HG03521 (cell line): ENCODE data around the gene FBL.
"Not testable (repeated sequence)": the region's sequence is repeated elsewhere in the genome, so short reads cannot be mapped to it uniquely, and the experiment has no call there.

ENCODE experiments used
- ATAC-seq: cut with Tn5 transposase; IDR thresholded peaks from one replicate; pipeline ENCODE4 v1.9.1; 2021; ENCODE audit warnings: mild to moderate bottlenecking, moderate library complexity; ENCODE audit not compliant: unreplicated experiment

The FBL gene

DNA sequence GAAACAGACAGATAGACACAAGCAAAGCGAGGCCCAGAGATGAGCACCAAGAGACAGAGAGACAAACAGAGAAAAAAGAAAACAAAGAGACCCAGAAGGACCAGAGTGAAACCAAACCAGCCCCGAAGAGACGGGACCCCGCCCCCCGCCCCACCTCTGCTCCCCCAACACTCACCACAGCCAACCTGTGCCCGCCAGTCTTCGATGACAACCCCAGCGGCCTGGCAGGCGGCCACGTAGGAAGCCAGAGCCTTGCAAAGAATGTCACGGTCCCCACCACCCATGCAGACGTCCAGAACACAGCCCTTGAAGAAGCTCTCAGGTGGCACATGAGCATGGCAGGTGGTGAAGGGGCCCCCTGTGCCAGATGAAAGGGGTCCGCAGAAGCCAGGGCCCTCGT lies 31.3 kb upstream of the FBL start:
- ATAC-seq, result not testable (repeated sequence)

DNA sequence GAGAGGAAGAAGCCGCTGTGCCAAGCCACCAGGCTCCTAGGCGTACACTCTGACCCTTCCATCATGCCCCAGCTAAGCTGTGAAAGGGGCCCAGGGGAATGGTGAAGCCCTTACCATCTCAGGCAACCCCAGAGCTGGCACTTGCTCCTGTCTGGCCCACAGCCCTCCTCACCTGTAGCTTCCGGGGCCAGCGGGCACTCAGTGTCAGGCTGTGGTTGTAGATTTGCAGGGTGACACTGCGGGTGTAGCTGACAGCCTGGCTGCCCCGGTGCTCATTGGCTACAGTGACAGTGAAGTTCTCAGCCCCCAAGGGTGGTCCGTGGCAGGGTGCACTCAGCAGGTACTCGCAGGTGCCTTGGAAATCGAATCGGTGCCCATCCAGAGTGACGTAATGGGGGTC lies 30.3 kb upstream of the FBL start:
- not testable (repeated sequence) for ATAC-seq

DNA sequence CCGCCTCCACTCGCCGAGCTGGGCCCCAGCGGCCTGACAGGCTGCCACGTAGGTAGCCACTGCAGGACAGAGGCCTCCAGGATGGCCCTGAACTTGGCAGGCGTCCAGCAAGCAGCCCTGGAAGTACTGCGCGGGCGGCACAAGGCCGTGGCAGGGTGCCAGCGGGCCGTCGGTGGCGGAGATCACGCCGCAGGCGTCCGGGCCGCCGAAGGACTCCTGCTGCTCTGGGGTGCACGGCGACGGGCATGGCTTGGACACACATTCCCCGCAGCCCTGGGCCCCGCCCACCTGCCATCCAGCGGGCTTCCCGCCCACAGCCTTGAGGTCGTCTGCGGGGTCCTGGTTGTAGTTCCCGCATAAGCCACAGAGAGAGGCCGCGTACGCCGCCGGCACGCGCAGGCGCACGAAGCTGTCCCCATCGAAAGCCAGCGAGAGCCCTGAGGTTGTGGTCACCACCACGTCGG lies 29.3 kb upstream of the FBL start:
- ATAC-seq, result not testable (repeated sequence)

DNA sequence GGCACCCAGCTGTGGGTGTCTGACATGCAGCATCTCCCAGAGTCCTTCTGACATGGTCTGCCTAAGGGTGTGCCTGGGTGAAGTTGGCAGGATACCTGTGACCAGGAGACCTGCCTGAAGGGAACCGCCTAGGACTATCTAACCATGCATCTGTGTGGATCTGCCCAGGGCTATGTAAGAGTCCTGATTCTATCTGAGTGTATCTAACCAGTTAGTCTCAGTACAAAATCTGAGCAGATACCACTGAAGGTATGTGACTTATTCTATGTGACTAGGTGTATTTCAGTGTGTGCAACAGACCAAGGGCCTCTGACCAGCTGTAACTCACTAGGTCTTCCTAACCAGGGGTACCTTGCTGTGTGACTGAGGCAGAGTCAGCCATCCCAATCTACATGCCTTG lies 28.2 kb upstream of the FBL start:
- no peak for ATAC-seq

DNA sequence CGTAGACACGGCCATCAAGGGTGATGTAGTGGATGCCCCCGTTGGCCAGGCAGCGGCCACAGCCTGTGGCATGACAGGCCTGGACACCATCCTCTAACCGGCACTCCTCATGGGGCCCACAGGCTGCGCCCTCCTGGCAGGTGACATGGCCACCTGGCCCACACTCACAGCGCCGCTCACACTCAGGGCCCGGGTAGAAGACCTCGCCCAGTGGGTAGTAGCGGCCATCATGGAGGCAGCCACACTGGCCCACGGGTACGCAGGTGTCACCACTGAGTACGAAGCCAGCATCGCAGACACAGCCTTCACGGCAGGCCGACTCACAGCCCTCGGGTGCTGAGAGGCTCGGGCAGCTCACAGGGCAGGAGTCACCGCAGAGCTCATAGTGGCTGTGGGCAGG lies 27.2 kb upstream of the FBL start:
- no peak for ATAC-seq

DNA sequence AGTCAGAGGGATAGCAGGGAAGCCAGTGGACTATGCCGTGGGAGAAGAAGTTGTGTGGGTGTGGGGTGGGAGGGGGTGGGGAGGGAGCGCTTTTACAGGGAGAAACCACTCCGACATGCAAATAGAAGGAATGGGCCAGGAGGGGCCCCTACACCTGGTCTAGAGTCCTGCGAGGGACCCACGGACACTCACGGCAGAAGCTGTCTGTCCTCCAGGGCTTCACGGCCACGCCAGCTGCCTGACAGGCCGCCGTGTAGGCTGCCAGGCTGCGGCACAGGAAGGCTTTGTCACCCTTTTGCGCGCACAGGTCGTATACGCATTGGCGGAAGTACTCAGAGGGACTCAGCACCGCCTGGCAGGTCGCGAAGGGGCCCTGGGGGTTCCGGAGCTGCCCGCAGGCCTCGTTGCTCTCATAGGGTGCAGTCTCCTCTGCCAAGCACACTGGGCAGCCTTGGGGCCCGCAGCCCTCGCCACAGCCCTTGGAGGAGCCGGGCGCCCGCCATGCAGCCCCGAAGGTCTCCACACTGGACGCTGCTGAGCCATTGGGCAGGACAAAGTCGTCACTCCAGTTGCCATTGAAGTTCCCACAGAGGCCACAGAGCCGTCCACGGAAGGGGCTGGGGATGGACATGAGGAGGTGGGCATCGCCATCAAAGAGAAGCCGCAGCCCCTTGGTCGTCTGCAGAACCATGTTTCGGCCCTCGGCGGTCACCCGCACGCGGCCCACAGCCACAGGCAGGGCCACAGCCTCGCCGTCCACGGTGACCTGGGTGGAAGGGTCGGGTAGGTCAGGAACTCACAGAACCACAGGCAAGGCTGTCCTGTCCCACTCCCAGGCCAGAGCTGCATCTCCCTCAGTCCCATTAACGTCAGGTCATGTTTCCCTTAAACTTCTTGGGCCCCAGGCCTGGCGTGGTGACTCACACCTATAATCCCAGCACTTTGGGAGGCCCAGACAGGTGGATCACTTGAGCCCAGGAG lies 26.0 kb upstream of the FBL start:
- ATAC-seq, result no peak

DNA sequence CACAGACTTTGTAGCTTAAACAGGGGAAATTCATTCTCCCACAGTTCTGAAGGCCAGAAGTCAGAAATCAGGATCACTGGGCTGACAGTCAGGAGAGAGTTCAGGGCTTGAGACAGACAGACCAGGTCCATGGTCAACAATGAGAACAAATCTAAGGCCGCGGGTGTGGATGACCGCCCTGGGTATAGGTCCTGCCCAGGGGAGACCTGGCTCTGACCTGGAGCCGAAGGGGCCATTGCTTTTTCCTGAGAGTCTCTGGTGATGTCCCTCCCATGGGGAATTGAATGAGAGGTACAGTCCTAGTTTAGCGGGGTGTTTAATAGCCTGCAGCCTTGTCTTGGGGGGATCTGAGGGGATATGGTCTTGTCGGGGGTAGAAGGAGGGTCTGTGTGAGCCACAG lies 25.2 kb upstream of the FBL start:
- no peak for ATAC-seq

DNA sequence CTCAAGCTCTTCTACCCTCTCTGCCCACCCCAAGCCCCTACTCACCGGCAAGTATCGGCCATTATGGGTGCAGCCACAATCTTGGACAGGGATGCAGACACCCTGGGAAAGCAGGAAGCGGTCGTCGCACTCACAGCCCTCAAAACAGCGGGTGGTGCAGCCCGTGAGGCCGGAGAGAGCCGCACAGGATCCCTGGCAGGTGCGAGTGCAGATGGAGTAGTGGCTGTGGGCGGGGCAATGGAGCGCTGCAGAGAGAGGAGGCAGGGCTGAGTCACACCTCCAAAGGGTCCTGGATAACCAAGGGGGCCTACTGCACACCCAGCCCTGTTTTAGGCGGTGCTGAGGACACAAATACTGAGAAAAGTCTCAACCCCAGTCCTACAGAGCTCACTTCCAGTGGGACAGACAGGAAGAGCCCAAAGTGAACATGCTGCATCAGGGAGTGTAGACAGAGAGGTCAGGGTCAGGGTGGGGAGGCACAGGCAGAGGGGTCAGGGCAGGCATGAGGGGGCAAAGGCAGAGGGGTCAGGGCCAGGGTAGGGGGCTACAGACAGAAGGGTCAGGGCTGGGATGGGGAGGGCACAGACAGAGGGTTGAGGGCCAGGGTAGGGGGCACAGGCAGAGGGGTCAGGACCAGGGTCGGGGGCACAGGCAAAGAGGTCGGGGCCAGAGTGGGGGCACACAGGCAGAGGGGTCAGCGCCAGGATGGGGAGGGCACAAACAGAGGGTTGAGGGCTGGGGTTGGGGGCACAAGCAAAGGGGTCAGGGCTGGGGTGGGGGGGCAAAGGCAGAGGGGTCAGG lies 24.2 kb upstream of the FBL start:
- no peak for ATAC-seq

DNA sequence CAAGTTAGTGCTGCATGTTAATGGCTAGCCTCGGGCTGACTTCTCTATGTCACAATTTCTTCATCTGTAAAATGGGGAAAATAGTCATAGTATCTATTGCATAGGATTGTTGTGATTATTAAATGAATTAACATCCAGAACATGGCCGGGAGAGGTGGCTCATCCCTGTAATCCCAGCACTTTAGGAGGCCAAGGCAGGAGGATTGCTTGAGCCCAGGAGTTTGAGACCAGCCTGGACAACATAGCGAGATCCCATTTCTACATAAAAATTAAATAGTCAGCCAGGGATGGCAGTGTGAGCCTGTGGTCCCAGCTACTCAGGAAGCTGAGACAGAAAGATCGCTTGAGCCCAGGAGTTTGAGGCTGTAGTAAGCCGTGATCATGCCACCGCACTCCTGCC lies 21.8 kb upstream of the FBL start:
- no peak for ATAC-seq

DNA sequence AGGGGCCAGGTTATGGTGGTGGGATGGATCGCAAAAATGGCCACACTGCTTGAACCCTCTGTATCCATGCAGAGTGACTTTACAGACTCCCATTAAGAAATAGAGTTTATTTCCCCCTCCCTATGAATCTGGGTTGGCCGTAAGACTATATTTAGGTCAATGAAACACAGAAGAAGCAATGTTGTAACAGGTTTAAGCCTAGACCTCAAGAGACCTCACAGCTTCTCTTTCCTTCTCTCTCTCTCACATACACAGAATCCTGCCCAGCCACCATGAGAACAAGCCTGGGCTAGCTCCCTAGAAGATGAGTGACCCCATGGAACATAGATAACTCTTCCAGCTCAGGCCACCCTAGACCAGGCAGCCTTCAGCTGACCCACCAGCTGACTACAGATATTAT lies 21.0 kb upstream of the FBL start:
- ATAC-seq, result no peak

DNA sequence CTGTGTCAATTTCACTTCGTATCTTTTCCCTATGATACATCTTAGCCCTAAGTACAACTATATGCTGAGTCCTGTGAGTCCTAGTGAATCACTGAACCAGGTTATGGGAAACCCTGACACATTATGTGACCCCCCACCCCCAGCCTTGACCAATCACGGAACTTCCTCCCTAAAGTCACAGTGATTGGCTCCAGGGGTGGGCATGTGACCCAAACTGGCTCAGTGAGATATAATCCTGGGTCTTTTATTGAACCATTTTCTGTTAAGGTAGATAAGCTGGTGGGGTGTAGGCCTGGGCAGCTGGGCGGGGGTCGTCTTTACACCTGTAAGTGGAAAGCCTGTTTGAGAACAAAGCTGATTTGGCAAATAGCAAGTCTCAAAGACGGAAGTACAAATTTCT lies 19.8 kb upstream of the FBL start:
- no peak for ATAC-seq

DNA sequence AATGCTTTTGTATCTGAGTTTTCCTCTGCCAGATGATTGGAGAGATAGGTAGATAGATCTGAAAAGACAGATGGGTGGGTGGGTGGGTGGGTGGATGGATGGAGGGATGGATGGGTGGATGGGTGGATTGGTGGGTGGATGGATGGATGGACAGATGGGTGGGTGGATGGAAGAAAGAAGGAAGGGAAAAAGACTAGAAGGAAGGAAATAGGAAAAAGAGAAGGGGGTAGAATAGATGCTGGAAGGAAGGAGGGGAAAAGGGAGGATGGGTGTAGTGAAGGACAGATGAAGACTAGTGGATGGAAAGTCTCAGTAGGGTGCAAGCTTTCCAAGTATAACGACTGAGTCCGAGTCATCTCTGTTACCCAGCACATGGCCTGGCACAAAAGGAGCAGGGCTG lies 19.0 kb upstream of the FBL start:
- ATAC-seq, result no peak

DNA sequence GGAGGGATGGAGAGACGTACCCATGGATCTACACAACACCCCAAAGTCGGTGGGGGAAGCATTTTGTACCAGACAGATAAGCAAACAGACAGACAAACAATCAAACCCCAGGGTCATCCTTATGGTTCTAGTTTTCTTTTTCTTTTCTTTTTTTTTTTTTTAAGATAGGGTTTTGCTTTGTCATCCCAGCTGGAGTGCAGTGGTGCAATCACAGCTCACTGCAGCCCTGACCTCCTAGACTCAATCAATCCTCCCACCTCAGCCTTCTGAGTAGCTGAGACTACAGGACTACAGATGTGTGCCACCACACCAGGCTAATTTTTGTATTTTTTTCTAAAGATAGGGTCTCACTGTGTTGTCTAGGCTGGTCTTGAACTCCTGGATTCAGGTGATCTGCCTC lies 17.9 kb upstream of the FBL start:
- ATAC-seq, result no peak

DNA sequence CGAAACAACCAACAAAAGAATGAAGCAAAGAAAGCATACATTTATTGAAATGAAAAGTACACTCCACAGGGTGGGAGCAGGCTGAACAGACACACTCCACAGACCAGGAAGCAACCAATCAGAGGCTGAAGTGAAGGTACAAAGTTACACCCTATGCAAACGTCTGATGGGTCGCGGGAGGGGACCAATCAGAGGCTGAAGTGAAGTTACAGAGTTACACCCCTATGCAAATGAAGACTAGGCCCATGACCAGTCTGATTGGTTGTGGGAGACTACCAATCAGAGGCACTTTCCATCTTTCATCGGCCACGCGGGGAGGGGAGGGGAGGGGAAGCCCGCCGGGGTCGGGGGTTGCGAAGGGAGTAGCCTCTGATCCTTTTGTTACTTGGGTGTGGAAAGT lies 12.4 kb upstream of the FBL start:
- ATAC-seq, result no peak

DNA sequence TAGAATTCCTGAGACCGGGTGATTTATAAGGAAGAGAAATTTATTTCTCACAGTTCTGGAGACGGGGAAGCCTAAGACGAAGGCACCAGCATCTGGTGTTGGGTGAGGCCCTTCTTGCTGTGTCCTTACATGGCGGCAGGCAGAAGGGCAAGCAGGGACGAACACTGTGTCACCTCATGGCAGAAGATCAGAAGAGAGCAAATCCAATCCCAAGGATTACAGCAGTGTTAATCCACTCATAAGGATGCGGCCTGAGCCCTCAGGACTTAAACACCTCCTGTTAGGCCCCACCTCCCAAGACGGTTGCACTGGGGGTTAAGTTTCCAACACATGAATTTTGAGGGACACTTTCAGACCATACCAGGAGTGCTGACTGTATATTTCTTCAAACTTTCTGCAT lies 6.7 kb upstream of the FBL start:
- no peak for ATAC-seq

DNA sequence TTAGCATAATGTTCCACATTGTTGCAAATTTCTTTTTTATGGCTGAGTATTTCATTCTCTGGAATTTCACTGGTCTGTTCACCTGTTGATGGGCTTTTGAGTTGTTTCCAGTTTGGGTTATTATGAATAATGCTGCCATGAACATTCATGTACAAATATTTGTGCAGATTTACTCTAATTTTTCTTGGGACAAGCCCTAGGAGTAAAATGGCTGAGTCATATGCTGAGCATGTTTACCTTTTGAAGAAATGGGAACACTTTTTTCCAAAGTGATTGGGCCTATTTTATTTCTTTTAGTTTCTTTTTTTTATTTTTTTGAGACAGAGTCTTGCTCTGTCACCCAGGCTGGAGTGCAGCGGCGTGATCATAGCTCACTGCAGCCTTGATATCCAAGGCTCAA lies 4.7 kb upstream of the FBL start:
- no peak for ATAC-seq

DNA sequence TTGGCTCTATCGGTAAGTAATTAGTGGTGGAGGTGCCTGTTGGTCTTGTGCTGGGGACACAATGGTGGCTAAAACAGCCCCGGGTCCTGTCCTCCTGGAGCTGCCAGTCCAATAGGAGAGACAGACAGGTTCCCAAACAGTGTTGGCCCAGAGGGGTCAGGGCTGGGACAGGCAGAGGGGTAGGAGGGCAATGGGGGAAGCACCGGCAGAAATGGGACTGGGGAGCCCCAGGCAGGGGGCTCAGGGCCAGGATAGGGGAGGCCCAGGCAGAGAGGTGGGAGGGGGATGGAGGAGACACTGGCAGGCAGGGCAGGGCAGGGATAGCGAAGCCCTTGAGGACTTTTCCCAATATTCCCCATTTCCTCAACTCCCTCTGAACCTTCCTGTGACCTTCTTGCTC lies 2.2 kb upstream of the FBL start:
- ATAC-seq, result no peak

DNA sequence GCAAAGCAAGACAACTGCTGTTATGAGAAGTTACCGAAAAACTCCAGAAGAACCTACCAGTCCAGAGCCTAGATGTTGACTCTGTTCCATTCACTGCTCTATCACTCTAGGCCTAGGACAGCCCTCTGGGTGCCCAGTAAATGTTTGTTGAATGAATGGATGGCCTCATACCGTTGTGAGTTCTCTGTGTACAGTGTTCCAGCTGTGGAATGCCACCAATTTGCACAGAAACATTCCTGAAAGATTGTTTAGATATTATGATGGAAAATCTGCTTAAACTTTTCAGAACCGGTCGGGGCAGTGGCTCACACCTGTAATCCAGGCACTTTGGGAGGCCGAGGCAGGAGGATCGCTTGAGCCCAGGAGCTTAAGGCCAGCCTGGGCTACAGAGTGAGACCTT lies 1.3 kb upstream of the FBL start:
- ATAC-seq, result no peak

DNA sequence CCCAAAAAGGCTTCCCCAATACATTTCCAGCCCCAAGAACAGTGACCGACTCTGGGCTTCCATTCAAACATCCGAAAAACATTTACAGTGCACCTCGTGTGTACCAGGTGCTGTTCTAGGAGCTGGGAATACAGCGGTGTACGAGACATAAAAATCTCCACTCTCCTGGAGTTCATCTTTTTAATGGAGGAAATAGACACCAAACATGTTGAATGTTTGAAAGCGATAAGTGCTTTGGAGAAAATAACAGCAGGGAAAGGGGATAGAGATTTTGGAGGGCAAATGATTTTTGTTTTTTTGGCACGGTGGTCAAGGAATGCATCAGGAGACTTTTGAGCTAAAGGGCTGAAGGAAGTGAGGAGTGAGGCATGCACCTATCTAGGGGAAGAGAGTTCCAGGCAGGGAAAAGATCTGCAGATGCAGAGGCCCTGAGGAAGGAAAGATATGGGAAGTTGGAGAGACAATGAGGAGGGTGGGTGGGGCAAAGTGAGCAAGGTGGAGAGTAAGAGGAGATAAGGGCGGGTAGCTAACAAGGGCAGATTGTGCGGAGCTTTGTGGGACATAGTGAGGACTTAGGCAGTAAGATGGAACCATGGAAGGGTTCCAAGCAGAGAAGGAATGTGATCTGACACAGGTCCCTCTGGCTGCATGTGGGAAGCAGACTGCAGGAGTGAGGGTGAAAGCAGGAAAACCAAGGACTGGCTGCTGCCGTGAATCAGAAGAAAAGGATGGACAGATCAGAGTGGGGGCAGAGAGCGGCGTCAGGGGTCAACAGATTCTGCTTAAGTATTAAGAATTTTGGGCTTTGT lies 703 bp upstream of the FBL start:
- no peak for ATAC-seq

DNA sequence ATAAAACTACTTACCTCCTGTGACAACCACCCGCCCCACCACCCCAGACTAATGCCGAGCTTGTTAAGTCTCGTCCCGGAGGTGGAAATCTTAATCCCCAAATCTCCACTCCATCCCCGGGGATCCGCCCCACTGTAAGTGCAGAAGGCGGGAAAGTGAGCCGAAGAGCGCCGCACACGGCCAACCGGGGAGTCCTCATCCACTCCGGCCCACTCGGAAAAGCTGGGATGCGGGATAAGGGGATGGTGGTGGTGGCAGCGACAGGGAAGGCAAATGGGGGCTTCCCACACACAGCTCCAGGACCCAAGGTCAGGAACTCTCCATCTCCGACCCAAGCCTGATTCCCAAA lies 621 bp downstream of the FBL start:
- no peak for ATAC-seq

DNA sequence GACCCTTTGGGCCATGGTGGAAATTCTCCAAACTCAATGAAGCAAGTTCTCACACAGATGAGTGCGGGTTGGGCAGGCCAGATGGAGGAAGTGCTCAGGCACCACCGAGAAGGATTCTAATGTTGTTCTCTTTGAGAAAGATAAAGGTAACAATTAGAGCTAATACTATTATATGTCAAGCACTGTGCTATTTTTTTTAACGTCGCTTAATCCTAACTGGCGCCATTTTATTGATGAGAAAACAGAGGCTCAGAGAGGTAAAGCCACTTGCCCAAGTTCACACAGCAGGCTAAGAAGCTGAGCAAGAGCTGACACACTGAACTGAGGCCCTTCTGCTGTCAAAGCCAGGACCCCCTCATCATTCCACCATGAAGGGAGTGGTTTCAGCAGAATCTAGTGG lies 1.0 kb downstream of the FBL start:
- no peak for ATAC-seq
